Measurements from ENCODE around the gene CREB3.

- TF ChIP-seq EP300 (IDR thresholded peaks at IDR 0.05; ENCODE audit: low read length), result no peak
- no peak for TF ChIP-seq MCM2 (IDR thresholded peaks at IDR 0.05; ENCODE audit: low read depth)
- TF ChIP-seq CTCF (IDR thresholded peaks at IDR 0.05 in 2 of 3, conservative IDR thresholded peaks at IDR 0.05 in 1 of 3; ENCODE audit: insufficient read depth in 2 of 3, low read depth in 1 of 3, low read length in 3 of 3), result no peak
- no peak for TF ChIP-seq ELK1 (CRISPR knock-in tag; IDR thresholded peaks at IDR 0.05)
- TF ChIP-seq ZNF592 (IDR thresholded peaks at IDR 0.05), result no peak
- TF ChIP-seq RAD21 (CRISPR knock-in tag; conservative IDR thresholded peaks at IDR 0.05 in 1 of 2, IDR thresholded peaks at IDR 0.05 in 1 of 2), result no peak
Measured at GRCh38 chr9:35755071-35755470, 22.6 kb downstream of the CREB3 start.
